K562 (cell line): ENCODE results near the gene ANKRD33. TPM values are rescaled to one million over a fixed set of nuclear protein-coding genes. Genes with fewer than 3 reads are reported as not detected.

Experiments used
- ATAC-seq: fragments of 200-7000 bp; cut with Tn5 transposase; 3 replicates; pipeline ENCODE4 v1.9.1; 2020; ENCODE audit warnings: moderate library complexity
- BruUV-seq: library from RNA; stranded (reverse); fragments of 400-500 nt; replicated peaks from 2 replicates; lab custom pipeline; 2021; lab: Mats Ljungman, UMichigan
- CTCF ChIA-PET: fragments of 300-600 bp; formaldehyde crosslinking; extraction: SDS; loops from one replicate; lab custom pipeline; 2021; ENCODE audit warnings: low intra/inter-chr PET ratio; lab: Yijun Ruan, JAX
- POLR2A ChIA-PET: fragments of 300-600, 350-650 bp; sonication (Branson Sonifier 250); formaldehyde crosslinking; extraction: SDS; loops from one replicate; lab custom pipeline; 2021; ENCODE audit warnings: antibody characterized with exemption, inconsistent platforms; lab: Yijun Ruan, JAX
- DNase-seq, 4 experiments: peaks; one replicate each; pipeline versions ENCODE4 v3.0.0 to v3.0.0-alpha.2; 2011 to 2018; ENCODE audit warnings: low spot score in 3 of 4, mixed read lengths in 3 of 4; ENCODE audit errors: extremely low read depth in 1 of 4
- FAIRE-seq: peaks from 2 replicates; lab custom pipeline; 2011; peaks lifted over from hg19 to GRCh38; lab: Jason Lieb, UNC
- H2AFZ ChIP-seq: 2 replicates; pipeline ENCODE4 v1.6.0; 2011; ENCODE audit warnings: low read depth, low read length, control low read depth, inconsistent platforms
- H3K27ac ChIP-seq: fragments of 200-600 bp; 3 replicates; pipeline ENCODE4 v1.8.0; 2011; ENCODE audit warnings: low read depth, mild to moderate bottlenecking, control low read depth, inconsistent platforms, low read length, moderate library complexity, mixed read lengths; ENCODE audit errors: extremely low read depth
- H3K27me3 ChIP-seq, 2 experiments: fragments of 300-600 bp in 1 of 2; 2 replicates in 1 of 2; 3 replicates in 1 of 2; pipeline versions ENCODE4 v1.6.0 to v1.8.0; 2011; ENCODE audit warnings: inconsistent platforms in 2 of 2, low read length in 2 of 2, mild to moderate bottlenecking in 1 of 2, mixed read lengths in 1 of 2, moderate library complexity in 1 of 2; ENCODE audit not compliant: control insufficient read depth in 2 of 2, insufficient read depth in 2 of 2
- H3K36me3 ChIP-seq: fragments of 300-600 bp; 3 replicates; pipeline ENCODE4 v1.8.0; 2011; ENCODE audit warnings: mild to moderate bottlenecking, low read length, inconsistent platforms; ENCODE audit not compliant: control insufficient read depth, insufficient read depth
- H3K4me1 ChIP-seq, 2 experiments: fragments of 200-600 bp in 1 of 2; replicated peaks in 1 of 2; 2 replicates in 1 of 2; 3 replicates in 1 of 2; pipeline versions ENCODE4 v1.5.1 to v1.8.0; 2011; ENCODE audit warnings: inconsistent platforms in 2 of 2, low read length in 2 of 2, mild to moderate bottlenecking in 1 of 2, mixed read lengths in 1 of 2, moderate library complexity in 1 of 2; ENCODE audit not compliant: control insufficient read depth in 2 of 2, insufficient read depth in 2 of 2
- H3K4me2 ChIP-seq: 2 replicates; pipeline ENCODE4 v1.6.1; 2011; ENCODE audit warnings: low read length, control low read depth, inconsistent platforms, mixed read lengths; ENCODE audit not compliant: insufficient read depth
- H3K4me3 ChIP-seq: fragments of 200-600 bp; sonication (generic), shearing (Covaris generic); 2 replicates; pipeline ENCODE4 v1.5.1; 2016; ENCODE audit warnings: control low read depth, inconsistent platforms
- H3K79me2 ChIP-seq: fragments of 200-600 bp; 3 replicates; pipeline ENCODE4 v1.8.0; 2011; ENCODE audit warnings: low read length, inconsistent platforms; ENCODE audit not compliant: control insufficient read depth, insufficient read depth
- H3K9ac ChIP-seq, 2 experiments: 2 replicates each; pipeline versions ENCODE4 v1.6.0 to v1.6.1; 2011; ENCODE audit warnings: low read depth in 2 of 2, low read length in 2 of 2, control low read depth in 1 of 2, inconsistent platforms in 1 of 2, mild to moderate bottlenecking in 1 of 2, mixed read lengths in 1 of 2; ENCODE audit not compliant: insufficient read depth in 1 of 2
- H3K9me1 ChIP-seq: one replicate; pipeline ENCODE4 v1.6.0; 2011; ENCODE audit warnings: inconsistent platforms, mild to moderate bottlenecking, low read length, moderate library complexity; ENCODE audit not compliant: control insufficient read depth, insufficient read depth
- H3K9me3 ChIP-seq: replicated peaks from 2 replicates; pipeline ENCODE4 v1.5.1; 2011; ENCODE audit warnings: low read depth, low read length, inconsistent platforms; ENCODE audit not compliant: control insufficient read depth, insufficient read depth
- H4K20me1 ChIP-seq: replicated peaks from 2 replicates; pipeline ENCODE4 v1.6.1; 2011; ENCODE audit warnings: low read length, inconsistent platforms, mixed read lengths; ENCODE audit not compliant: control insufficient read depth, insufficient read depth
- ARNT ChIP-seq, 2 experiments: fragments of 450-650 bp; IDR thresholded peaks; 2 replicates each; pipeline ENCODE4 v1.6.1; 2016; ENCODE audit warnings: mild to moderate bottlenecking in 1 of 2
- CBX5 ChIP-seq: IDR thresholded peaks from 2 replicates; pipeline ENCODE4 v1.6.1; 2014; ENCODE audit warnings: low read depth, borderline replicate concordance
- CTBP1 ChIP-seq: fragments of 450-650 bp; IDR thresholded peaks from 2 replicates; pipeline ENCODE4 v1.6.1; 2016; ENCODE audit warnings: borderline replicate concordance
- HNRNPL ChIP-seq: fragments of 200-400 bp; formaldehyde crosslinking; IDR thresholded peaks from 2 replicates; pipeline ENCODE4 v1.6.1; 2017; ENCODE audit warnings: low read depth, mild to moderate bottlenecking, low read length
- MAFG ChIP-seq: fragments of 450-650 bp; conservative IDR thresholded peaks from 2 replicates; pipeline ENCODE4 v1.6.1; 2016; ENCODE audit warnings: missing genetic modification characterization, missing compliant biosample characterization
- MTF1 ChIP-seq: fragments of 250-450 bp; sonication (Bioruptor Pico); IDR thresholded peaks from 2 replicates; pipeline ENCODE4 v1.9.0; 2021; ENCODE audit warnings: moderate library complexity, mild to moderate bottlenecking, inconsistent platforms, borderline replicate concordance
- RCOR1 ChIP-seq, 2 experiments: IDR thresholded peaks; 2 replicates each; pipeline ENCODE4 v1.6.1; 2012; ENCODE audit warnings: low read depth in 2 of 2, low read length in 2 of 2, borderline replicate concordance in 1 of 2, improper control_type of control experiment in 1 of 2
- ZNF263 ChIP-seq: sonication (generic); formaldehyde crosslinking; IDR thresholded peaks from 2 replicates; pipeline ENCODE4 v1.8.0; 2022; ENCODE audit warnings: mild to moderate bottlenecking, missing genetic modification reagents, borderline replicate concordance
- ZNF584 ChIP-seq: fragments of 200-800 bp; sonication (Bioruptor generic); IDR thresholded peaks from 2 replicates; pipeline ENCODE4 v1.6.1; 2016; ENCODE audit warnings: low read depth, mild to moderate bottlenecking, missing genetic modification characterization, missing compliant biosample characterization
- ZNF668 ChIP-seq: fragments of 250-450 bp; sonication (Bioruptor Pico); IDR thresholded peaks from 2 replicates; pipeline ENCODE4 v1.8.0; 2022; ENCODE audit warnings: mild to moderate bottlenecking, inconsistent platforms
- ZNF695 ChIP-seq: fragments of 450-650 bp; formaldehyde crosslinking; IDR thresholded peaks from 2 replicates; pipeline ENCODE4 v1.4.0; 2020; ENCODE audit warnings: mild to moderate bottlenecking, moderate library complexity
- whole genome bisulfite sequencing: fragments of 100-300 bp; shearing (Covaris generic); methylation state at CpG from one replicate; pipeline ENCODE4 v1.1.6; 2016; ENCODE audit warnings: low coverage, mixed read lengths; ENCODE audit not compliant: insufficient coverage; ENCODE audit errors: missing lambda C conversion rate; 5-methylcytosine and 5-hydroxymethylcytosine counted together
- in situ Hi-C: fragments of 300-500 bp; cut with MboI; formaldehyde crosslinking; loops from 4 replicates; pipeline ENCODE4 v1.15.0; 2018; ENCODE audit warnings: inconsistent platforms, mixed read lengths
- intact Hi-C: fragments of 100-400 bp; cut with micrococcal nuclease; formaldehyde crosslinking; loops from 2 replicates; pipeline ENCODE4 v1.14.2; 2022
- polyA plus RNA-seq, 8 experiments: library from polyadenylated mRNA; depleted of rRNA in 4 of 8; stranded (reverse) in 5 of 8; unstranded in 3 of 8; fragments of >200 nt; fragmentation: Nextera tagmentation in 2 of 8; fragmentation: Illumina TruSeq in 1 of 8; extraction: Ambion mirVana in 2 of 8; extraction: Trizol in 1 of 8; gene quantifications; 2 replicates each; pipeline versions ENCODE4 v1.2.1 to v1.2.3, GENCODE V29; 2011 to 2014; ENCODE audit warnings: inconsistent platforms in 1 of 8, missing spikeins in 1 of 8
- total RNA-seq, 7 experiments: library from RNA; depleted of rRNA in 6 of 7; stranded (reverse); fragments of >200 nt in 6 of 7; fragmentation: Illumina TruSeq in 2 of 7; extraction: Trizol in 2 of 7; gene quantifications; 2 replicates each; pipeline versions ENCODE4 v1.2.1 to v1.2.3, GENCODE V29; 2011 to 2021; ENCODE audit warnings: low replicate concordance in 1 of 7
- TF ChIP-seq, protein P1 (sequence below): fragments of 450-650 bp; formaldehyde crosslinking; IDR thresholded peaks from 2 replicates; pipeline ENCODE4 v1.4.0; 2020; ENCODE audit warnings: mild to moderate bottlenecking, moderate library complexity
- TF ChIP-seq, protein P2 (sequence below): fragments of 450-650 bp; formaldehyde crosslinking; IDR thresholded peaks from 2 replicates; pipeline ENCODE4 v1.4.0; 2022; ENCODE audit warnings: missing genetic modification characterization
- TF ChIP-seq, protein P3 (sequence below): sonication (generic); formaldehyde crosslinking; IDR thresholded peaks from 2 replicates; pipeline ENCODE4 v1.8.1; 2023; ENCODE audit warnings: mild to moderate bottlenecking, missing genetic modification reagents

The ANKRD33 gene
- total and polyA plus RNA-seq, 9 of the 15 experiments (the other 6 are each of a cell fraction or from before 2014, with no cell fraction given) = 0.04 to 0.11 (median 0.07) TPM; not detected in 4

DNA sequence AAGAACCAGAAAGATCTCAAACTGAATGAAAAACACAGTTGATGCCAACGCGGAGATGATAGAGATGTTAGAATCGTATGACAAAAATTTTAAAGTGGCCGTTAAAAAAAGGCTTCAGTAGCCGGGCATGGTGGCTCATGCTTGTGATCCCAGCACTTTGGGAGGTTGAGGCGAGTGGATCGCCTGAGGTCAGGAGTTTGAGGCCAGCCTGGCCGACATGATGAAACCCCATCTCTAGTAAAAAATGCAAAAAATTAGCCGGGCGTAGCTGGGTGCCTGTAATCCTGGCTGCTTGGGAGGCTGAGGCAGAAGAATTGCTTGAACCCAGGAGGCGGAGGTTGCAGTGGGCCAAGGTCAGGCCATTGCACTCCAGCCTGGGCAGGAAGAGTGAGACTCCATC lies 14.0 kb downstream of the ANKRD33 start:
- intact Hi-C loops = no loop called here
- no peak overlapping the region for H3K4me3 ChIP-seq
- H3K36me3 ChIP-seq = no peaks in the 10 kb centered on the region
- in situ Hi-C loops = no loop called here
- FAIRE-seq = no peak
- ATAC-seq = no peak
- 84% methylated on average over 10 of the region's 11 CpGs for WGBS
- H3K9ac ChIP-seq = no peak overlapping the region
- no peak overlapping the region for H3K27ac ChIP-seq
- no peak overlapping the region for H3K4me2 ChIP-seq
- TF ChIP-seq ARNT (IDR thresholded peaks at IDR 0.05) (no peak), ZNF695 (no peak), MAFG (no peak), HNRNPL (no peak), CTBP1 (no peak), ZNF668 (no peak), CBX5 (no peak), ZNF263 (CRISPR knock-in tag) (no peak), ZNF584 (no peak), MTF1 (no peak), RCOR1 (IDR thresholded peaks at IDR 0.05; ENCODE audit: borderline replicate concordance in 1 of 2, low read depth in 2 of 2, low read length in 2 of 2) (no peak)
- TF ChIP-seq, protein P1, sequence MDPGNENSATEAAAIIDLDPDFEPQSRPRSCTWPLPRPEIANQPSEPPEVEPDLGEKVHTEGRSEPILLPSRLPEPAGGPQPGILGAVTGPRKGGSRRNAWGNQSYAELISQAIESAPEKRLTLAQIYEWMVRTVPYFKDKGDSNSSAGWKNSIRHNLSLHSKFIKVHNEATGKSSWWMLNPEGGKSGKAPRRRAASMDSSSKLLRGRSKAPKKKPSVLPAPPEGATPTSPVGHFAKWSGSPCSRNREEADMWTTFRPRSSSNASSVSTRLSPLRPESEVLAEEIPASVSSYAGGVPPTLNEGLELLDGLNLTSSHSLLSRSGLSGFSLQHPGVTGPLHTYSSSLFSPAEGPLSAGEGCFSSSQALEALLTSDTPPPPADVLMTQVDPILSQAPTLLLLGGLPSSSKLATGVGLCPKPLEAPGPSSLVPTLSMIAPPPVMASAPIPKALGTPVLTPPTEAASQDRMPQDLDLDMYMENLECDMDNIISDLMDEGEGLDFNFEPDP (CRISPR knock-in tag) = no peak
- TF ChIP-seq, protein P2, sequence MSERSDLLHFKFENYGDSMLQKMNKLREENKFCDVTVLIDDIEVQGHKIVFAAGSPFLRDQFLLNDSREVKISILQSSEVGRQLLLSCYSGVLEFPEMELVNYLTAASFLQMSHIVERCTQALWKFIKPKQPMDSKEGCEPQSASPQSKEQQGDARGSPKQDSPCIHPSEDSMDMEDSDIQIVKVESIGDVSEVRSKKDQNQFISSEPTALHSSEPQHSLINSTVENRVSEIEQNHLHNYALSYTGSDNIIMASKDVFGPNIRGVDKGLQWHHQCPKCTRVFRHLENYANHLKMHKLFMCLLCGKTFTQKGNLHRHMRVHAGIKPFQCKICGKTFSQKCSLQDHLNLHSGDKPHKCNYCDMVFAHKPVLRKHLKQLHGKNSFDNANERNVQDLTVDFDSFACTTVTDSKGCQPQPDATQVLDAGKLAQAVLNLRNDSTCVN (CRISPR knock-in tag) = no peak
- TF ChIP-seq, protein P3, sequence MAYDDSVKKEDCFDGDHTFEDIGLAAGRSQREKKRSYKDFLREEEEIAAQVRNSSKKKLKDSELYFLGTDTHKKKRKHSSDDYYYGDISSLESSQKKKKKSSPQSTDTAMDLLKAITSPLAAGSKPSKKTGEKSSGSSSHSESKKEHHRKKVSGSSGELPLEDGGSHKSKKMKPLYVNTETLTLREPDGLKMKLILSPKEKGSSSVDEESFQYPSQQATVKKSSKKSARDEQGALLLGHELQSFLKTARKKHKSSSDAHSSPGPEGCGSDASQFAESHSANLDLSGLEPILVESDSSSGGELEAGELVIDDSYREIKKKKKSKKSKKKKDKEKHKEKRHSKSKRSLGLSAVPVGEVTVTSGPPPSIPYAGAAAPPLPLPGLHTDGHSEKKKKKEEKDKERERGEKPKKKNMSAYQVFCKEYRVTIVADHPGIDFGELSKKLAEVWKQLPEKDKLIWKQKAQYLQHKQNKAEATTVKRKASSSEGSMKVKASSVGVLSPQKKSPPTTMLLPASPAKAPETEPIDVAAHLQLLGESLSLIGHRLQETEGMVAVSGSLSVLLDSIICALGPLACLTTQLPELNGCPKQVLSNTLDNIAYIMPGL = no peak
- TF ChIP-seq, all 486 proteins: peak for 0
- peaks cover 24 to 30% of the 10 kb centered on the region in 2 experiments for H3K4me1 ChIP-seq
- no peaks in the 10 kb centered on the region for H3K9me1 ChIP-seq
- H3K9me3 ChIP-seq = no peaks in the 10 kb centered on the region; the same call in 1 of the 2 replicates
- no peaks in the 10 kb centered on the region for H3K79me2 ChIP-seq
- CTCF ChIA-PET = no interaction called here
- no peak overlapping the region for H2AFZ ChIP-seq
- POLR2A ChIA-PET = interaction anchor here (1.2 kb wide), 1 partner anchor 16 kb away, joined by 3 read pairs; no protein-coding TSS in a partner anchor
- H4K20me1 ChIP-seq = no peaks in the 10 kb centered on the region
- BruUV-seq = no TSS peak
- H3K27me3 ChIP-seq = no peaks in the 10 kb centered on the region
- no peak for DNase-seq
